Small intestine (tissue), 7 donors: ENCODE measurements around the gene NREP. TPM values are rescaled to one million over a fixed set of nuclear protein-coding genes. Genes with fewer than 3 reads are reported as not detected.

Source experiments
- DNase-seq, 2 donors: peaks; one replicate each; pipeline versions ENCODE4 v3.0.0 to v3.0.0-alpha.2; 2013
- FAIRE-seq: peaks from 2 replicates; lab custom pipeline; 2012; peaks lifted over from hg19 to GRCh38; lab: Jason Lieb, UNC
- H3K27ac ChIP-seq, 3 donors: one replicate each; pipeline ENCODE4 v1.5.1; 2013; ENCODE audit warnings: low read length in 2 of 3, mild to moderate bottlenecking in 2 of 3, control low read depth in 1 of 3, inconsistent platforms in 1 of 3, low read depth in 1 of 3, moderate library complexity in 1 of 3
- H3K27me3 ChIP-seq, 3 donors: one replicate each; pipeline ENCODE4 v1.6.1; 2013; ENCODE audit warnings: low read length in 3 of 3, inconsistent platforms in 1 of 3; ENCODE audit not compliant: control insufficient read depth in 3 of 3, insufficient read depth in 3 of 3
- H3K36me3 ChIP-seq, 3 donors: one replicate each; pipeline ENCODE4 v1.6.1; 2013; ENCODE audit warnings: low read length in 3 of 3, inconsistent platforms in 1 of 3, low read depth in 1 of 3, mild to moderate bottlenecking in 1 of 3, moderate library complexity in 1 of 3; ENCODE audit not compliant: control insufficient read depth in 3 of 3, insufficient read depth in 2 of 3
- H3K4me1 ChIP-seq, 3 donors: one replicate each; pipeline ENCODE4 v1.6.1; 2013; ENCODE audit warnings: low read length in 2 of 3, inconsistent platforms in 1 of 3, low read depth in 1 of 3, mild to moderate bottlenecking in 1 of 3, moderate library complexity in 1 of 3; ENCODE audit not compliant: control insufficient read depth in 3 of 3, insufficient read depth in 2 of 3
- H3K4me3 ChIP-seq, 3 donors: one replicate each; pipeline ENCODE4 v1.5.1; 2013; ENCODE audit warnings: low read length in 3 of 3, control low read depth in 1 of 3, inconsistent platforms in 1 of 3, low read depth in 1 of 3, mild to moderate bottlenecking in 1 of 3, moderate library complexity in 1 of 3
- H3K9me3 ChIP-seq, 2 donors: one replicate each; pipeline ENCODE4 v1.6.1; 2013; ENCODE audit warnings: low read depth in 1 of 2, low read length in 1 of 2; ENCODE audit not compliant: control insufficient read depth in 2 of 2, insufficient read depth in 1 of 2
- WGBS, 3 donors: extraction: QIAGEN DNeasy Blood & Tissue Kit; methylation state at CpG; one replicate each; pipeline ENCODE4 v1.1.7; 2013; 5-methylcytosine and 5-hydroxymethylcytosine counted together
- polyA plus RNA-seq, 4 donors: library from polyadenylated mRNA; stranded (reverse) in 3 of 4; unstranded in 1 of 4; fragments of 200-250 nt in 3 of 4; fragments of 120-200 nt in 1 of 4; gene quantifications; one replicate each; pipeline versions ENCODE4 v1.2.1 to v1.2.3, GENCODE V29; 2013
- donor health status: healthy with polysubstance abuse.
- donor health status: control.
- donor health status: control.
- donor health status: Bipolar disorder and iron deficiency.
- donor health status: healthy.

The NREP gene
- polyA plus RNA-seq, 4 donors = 1.8 to 107 (median 10.0) TPM

- DNase-seq (no peak), FAIRE-seq (no peak)
- no peak overlapping the region for H3K27ac ChIP-seq
- peaks cover 0 to 5% of the 10 kb centered on the region in 2 donors for H3K9me3 ChIP-seq
- no peaks in the 10 kb centered on the region for H3K36me3 ChIP-seq
- 71 to 88% (median 76%) methylated on average over 4 of the region's 4 CpGs for WGBS, 3 donors
- no peak overlapping the region for H3K4me3 ChIP-seq
- no peaks in the 10 kb centered on the region for H3K27me3 ChIP-seq
- no peaks in the 10 kb centered on the region for H3K4me1 ChIP-seq
Measured at GRCh38 chr5:111792471-111793058, 35.6 kb upstream of the NREP start.

- no peaks in the 10 kb centered on the region for H3K27me3 ChIP-seq
- no peak overlapping the region for H3K4me3 ChIP-seq
- no peaks in the 10 kb centered on the region for H3K4me1 ChIP-seq
- H3K9me3 ChIP-seq = peaks cover 0 to 5% of the 10 kb centered on the region in 2 donors
- WGBS, 3 donors = 95 to 100% (median 95%) methylated on average over 1 of the region's 1 CpG
- H3K36me3 ChIP-seq = no peaks in the 10 kb centered on the region
- FAIRE-seq (no peak), DNase-seq (no peak)
- H3K27ac ChIP-seq = no peak overlapping the region
Measured at GRCh38 chr5:111790295-111790694, 33.3 kb upstream of the NREP start.

- no peak for DNase-seq
- H3K9me3 ChIP-seq = no peaks in the 10 kb centered on the region
- H3K4me1 ChIP-seq = no peaks in the 10 kb centered on the region
- no peak overlapping the region for H3K4me3 ChIP-seq
- no peak overlapping the region for H3K27ac ChIP-seq
- H3K27me3 ChIP-seq = no peaks in the 10 kb centered on the region
- no peak for FAIRE-seq
- H3K36me3 ChIP-seq = no peaks in the 10 kb centered on the region
Measured at GRCh38 chr5:111787006-111787405, 30.0 kb upstream of the NREP start.

GRCh38 chr5:111784491-111785181 lies 27.6 kb upstream of the NREP start:
- no peak for FAIRE-seq
- no peak for DNase-seq
- H3K36me3 ChIP-seq = no peaks in the 10 kb centered on the region
- 87 to 92% (median 91%) methylated on average over 3 of the region's 3 CpGs for WGBS, 3 donors
- H3K4me3 ChIP-seq = no peak overlapping the region
- no peak overlapping the region for H3K27ac ChIP-seq
- H3K4me1 ChIP-seq = no peaks in the 10 kb centered on the region
- no peaks in the 10 kb centered on the region for H3K27me3 ChIP-seq
- H3K9me3 ChIP-seq = no peaks in the 10 kb centered on the region

- no peak overlapping the region for H3K27ac ChIP-seq
- FAIRE-seq = no peak
- no peak for DNase-seq
- H3K9me3 ChIP-seq = no peaks in the 10 kb centered on the region
- H3K36me3 ChIP-seq = no peaks in the 10 kb centered on the region
- H3K4me1 ChIP-seq = no peaks in the 10 kb centered on the region
- H3K27me3 ChIP-seq = no peaks in the 10 kb centered on the region
- no peak overlapping the region for H3K4me3 ChIP-seq
- WGBS, 3 donors = 77 to 85% (median 80%) methylated on average over 3 of the region's 3 CpGs
Measured at GRCh38 chr5:111783537-111783936, 26.5 kb upstream of the NREP start.

- DNase-seq (no peak), FAIRE-seq (no peak)
- no peaks in the 10 kb centered on the region for H3K4me1 ChIP-seq
- H3K4me3 ChIP-seq = no peak overlapping the region
- no peak overlapping the region for H3K27ac ChIP-seq
- H3K36me3 ChIP-seq = no peaks in the 10 kb centered on the region
- no peaks in the 10 kb centered on the region for H3K27me3 ChIP-seq
- WGBS, 3 donors = 70 to 82% (median 81%) methylated on average over 2 of the region's 2 CpGs
- no peaks in the 10 kb centered on the region for H3K9me3 ChIP-seq
Measured at GRCh38 chr5:111782216-111782615, 25.2 kb upstream of the NREP start.

- Histone ChIP-seq H3K4me1 (no peaks in the 10 kb centered on the region), H3K27ac (no peak overlapping the region), H3K9me3 (no peaks in the 10 kb centered on the region), H3K4me3 (no peak overlapping the region), H3K36me3 (no peaks in the 10 kb centered on the region), H3K27me3 (no peaks in the 10 kb centered on the region)
- DNase-seq (no peak), FAIRE-seq (no peak)
- WGBS, 3 donors = 61 to 68% (median 62%) methylated on average over 6 of the region's 6 CpGs
Measured at GRCh38 chr5:111781200-111781599, 24.2 kb upstream of the NREP start.

- Histone ChIP-seq H3K4me1 (peaks cover 0 to 2% (median 0%) of the 10 kb centered on the region in 3 donors), H3K36me3 (no peaks in the 10 kb centered on the region), H3K4me3 (no peak overlapping the region), H3K27ac (no peak overlapping the region), H3K27me3 (no peaks in the 10 kb centered on the region), H3K9me3 (no peaks in the 10 kb centered on the region)
- WGBS, 3 donors = 23 to 58% (median 43%) methylated on average over 4 of the region's 4 CpGs
- DNase-seq (peak in 1 of 2 donors; percentile 14), FAIRE-seq (no peak)
Measured at GRCh38 chr5:111779922-111780292, 22.9 kb upstream of the NREP start.
